ENCODE data around the gene DENND6B. TPM values are rescaled to one million over a fixed set of nuclear protein-coding genes. Genes with fewer than 3 reads are reported as not detected.

DENND6B gene
- total and polyA plus RNA-seq, 2 of the 13 experiments (the other 11 are each of a cell fraction or from before 2014, with no cell fraction given), result 0.95 to 3.8 TPM

GRCh38 chr22:50360578-50360977 lies 33.8 kb upstream of the DENND6B start:
- peaks cover 65% of the 10 kb centered on the region for H3K79me2 ChIP-seq (ENCODE audit: insufficient read depth, low read length)
- H2AFZ ChIP-seq (ENCODE audit: low read length), result no peak overlapping the region
- peaks cover 23% of the 10 kb centered on the region for H4K20me1 ChIP-seq (ENCODE audit: insufficient read depth, low read length)
- no peaks in the 10 kb centered on the region for H3K27me3 ChIP-seq (ENCODE audit: control insufficient read depth in 1 of 2, insufficient read depth in 2 of 2, low read length in 2 of 2)
- BruUV-seq (replicated peaks), result no TSS peak
- no peak overlapping the region for H3K4me3 ChIP-seq (replicated peaks in 1 of 3; ENCODE audit: insufficient read depth in 1 of 3, low read depth in 2 of 3, low read length in 3 of 3)
- FAIRE-seq, result no peak
- H3K36me3 ChIP-seq (replicated peaks in 1 of 2; ENCODE audit: control insufficient read depth in 1 of 2, insufficient read depth in 2 of 2, low read length in 2 of 2), result peaks cover 3 to 15% of the 10 kb centered on the region in 2 experiments; a peak in 4 of 5 replicates
- peaks cover 45% of the 10 kb centered on the region for H3K4me1 ChIP-seq (ENCODE audit: insufficient read depth, low read length)
- H3K9me3 ChIP-seq (ENCODE audit: low read length), result no peaks in the 10 kb centered on the region
- WGBS (ENCODE audit: low lambda C conversion rate), result 91% methylated on average over 2 of the region's 2 CpGs
- no peak overlapping the region for H3K27ac ChIP-seq (ENCODE audit: extremely low read length, insufficient read depth, low read length)
- no peak for DNase-seq (ENCODE audit: low spot score)
- ATAC-seq, result peak; percentile 25; the same call in 1 of the 3 replicates
- H3K9ac ChIP-seq (ENCODE audit: insufficient read depth, low read depth, low read length), result no peak overlapping the region
- in situ Hi-C loops (cut with HindIII; ENCODE audit: extremely low pct_ligation_motif_present, low pct_unique_long_range_greater_than_20kb) (no loop called here), intact Hi-C loops (cut with micrococcal nuclease; ENCODE audit: unreplicated experiment) (no loop called here)
- ChIA-PET POLR2A (interaction anchor here (1.9 kb wide), 1 partner anchor 27 kb away, joined by 8 read pairs; no protein-coding TSS in a partner anchor), CTCF (ENCODE audit: low intra/inter-chr PET ratio, low total read pairs) (no interaction called here)
- H3K4me2 ChIP-seq (ENCODE audit: low read depth, low read length), result no peak overlapping the region
- TF ChIP-seq FOXK2 (IDR thresholded peaks at IDR 0.05), result no peak
- no peak for TF ChIP-seq ZNF20 (CRISPR knock-in tag; IDR thresholded peaks at IDR 0.05)
- no peak for TF ChIP-seq ZNF407 (CRISPR knock-in tag; IDR thresholded peaks at IDR 0.05; ENCODE audit: not compliant biosample characterization)
- no peak for TF ChIP-seq SMAD1 (CRISPR knock-in tag; IDR thresholded peaks at IDR 0.05; ENCODE audit: borderline replicate concordance, low read depth)
- no peak for TF ChIP-seq GPBP1L1 (CRISPR knock-in tag; IDR thresholded peaks at IDR 0.05)
- no peak for TF ChIP-seq SAFB2 (CRISPR knock-in tag; IDR thresholded peaks at IDR 0.05; ENCODE audit: borderline replicate concordance, low read depth)

Data from HepG2 (cell line).